ENCODE measurements around the gene TEX13D. TPM values are rescaled to one million over a fixed set of nuclear protein-coding genes. Genes with fewer than 3 reads are reported as not detected.

The TEX13D gene
- total and polyA plus RNA-seq, 2 of the 8 experiments (the other 6 are each of a cell fraction or from before 2014, with no cell fraction given), result 0.03 to 0.07 TPM

- WGBS, 2 experiments (ENCODE audit: extremely low coverage in 1 of 2, insufficient coverage in 1 of 2, insufficient read length in 1 of 2, insufficient replicate concordance in 2 of 2, low coverage in 1 of 2, low lambda C conversion rate in 2 of 2, missing lambda C conversion rate in 1 of 2), result 90% methylated on average over 1 of the region's 1 CpG; no CpG with 5 or more reads in 1 of the 2 experiments
- H3K18ac ChIP-seq (ENCODE audit: extremely low read depth, low read length), result no peak overlapping the region
- CTCF ChIA-PET (ENCODE audit: partially characterized antibody), result interaction anchor here (1.7 kb wide), 1 partner anchor 11 kb away, joined by 3 read pairs; no protein-coding TSS in a partner anchor
Observed at GRCh38 chrX:124373348-124373747, 40.9 kb downstream of the TEX13D start.

More at GRCh38 chrX:124373348-124373747, 40.9 kb downstream of the TEX13D start:
- Histone ChIP-seq H2BK15ac (ENCODE audit: low read length) (no peak overlapping the region), H3K79me2 (ENCODE audit: control insufficient read depth in 1 of 2, insufficient read depth in 2 of 2, low read length in 2 of 2) (no peaks in the 10 kb centered on the region), H3K9me3 (ENCODE audit: insufficient read depth in 2 of 2, low read depth in 1 of 2, low read length in 1 of 2) (no peaks in the 10 kb centered on the region), H3K4me1 (replicated peaks in 1 of 4; ENCODE audit: control insufficient read depth in 3 of 4, insufficient read depth in 4 of 4, low read length in 3 of 4) (no peaks in the 10 kb centered on the region), H4K20me1 (replicated peaks in 1 of 2; ENCODE audit: control insufficient read depth in 1 of 2, insufficient read depth in 2 of 2, low read length in 2 of 2) (no peaks in the 10 kb centered on the region), H3K14ac (ENCODE audit: insufficient read length) (no peak overlapping the region), H3K4ac (replicated peaks; ENCODE audit: insufficient read length, low read depth, low read length) (no peak overlapping the region), H3K23me2 (ENCODE audit: low read depth, low read length) (no peaks in the 10 kb centered on the region), H4K5ac (ENCODE audit: insufficient read length, low read depth, low read length) (no peak overlapping the region), H3K4me2 (ENCODE audit: insufficient read depth in 1 of 2, low read depth in 2 of 2, low read length in 2 of 2) (no peak overlapping the region), H3K27ac (ENCODE audit: low read depth, low read length) (no peak overlapping the region), H2AK5ac (ENCODE audit: low read depth, low read length) (no peak overlapping the region), H2BK5ac (ENCODE audit: low read depth, low read length) (no peak overlapping the region), H3K9ac (replicated peaks in 1 of 4; ENCODE audit: extremely low read depth in 1 of 4, low read depth in 3 of 4, low read length in 3 of 4) (no peak overlapping the region), H4K91ac (replicated peaks; ENCODE audit: insufficient read length, low read length) (no peak overlapping the region), H3K36me3 (ENCODE audit: control insufficient read depth in 2 of 4, insufficient read depth in 4 of 4, low read length in 3 of 4) (no peaks in the 10 kb centered on the region), H3K27me3 (replicated peaks in 1 of 4; ENCODE audit: control insufficient read depth in 3 of 4, extremely low read depth in 1 of 4, insufficient read depth in 3 of 4, low read length in 3 of 4) (no peaks in the 10 kb centered on the region), H2BK12ac (ENCODE audit: low read depth, low read length) (no peak overlapping the region), H3K4me3 (ENCODE audit: extremely low read depth in 1 of 4, insufficient read depth in 2 of 4, low read depth in 3 of 4, low read length in 4 of 4) (no peak overlapping the region), H2BK20ac (ENCODE audit: low read length) (no peak overlapping the region), H3K56ac (replicated peaks; ENCODE audit: insufficient read length, low read depth, low read length) (no peak overlapping the region), H3K23ac (ENCODE audit: insufficient read length) (no peak overlapping the region), H3K79me1 (ENCODE audit: low read depth, low read length) (no peaks in the 10 kb centered on the region), H2BK120ac (replicated peaks; ENCODE audit: low read depth, low read length) (no peak overlapping the region), H2AFZ (ENCODE audit: low read length) (no peak overlapping the region), H4K8ac (ENCODE audit: extremely low read depth, insufficient read depth, low read length) (no peak overlapping the region)
- TF ChIP-seq NANOG (IDR thresholded peaks at IDR 0.05; ENCODE audit: insufficient read depth, low read depth, low read length, poor library complexity, severe bottlenecking), result no peak
- TF ChIP-seq TAF1 (IDR thresholded peaks at IDR 0.05; ENCODE audit: low read depth, low read length), result no peak
- TF ChIP-seq BRCA1 (IDR thresholded peaks at IDR 0.05; ENCODE audit: low read depth, low read length), result no peak
- TF ChIP-seq CBX8 (IDR thresholded peaks at IDR 0.05; ENCODE audit: borderline replicate concordance, low read depth, low read length), result no peak
- DNase-seq (ENCODE audit: low read depth in 1 of 2, low spot score in 2 of 2), result no peak
- POLR2A ChIA-PET (ENCODE audit: partially characterized antibody), result no interaction called here
- no peak for FAIRE-seq
